NCI-H460 (cell line): ENCODE data around the gene KLHL26. TPM values are rescaled to one million over a fixed set of nuclear protein-coding genes. Genes with fewer than 3 reads are reported as not detected.
A peak's percentile ranks its signal among the peaks of the same experiment; 100 is the strongest.

Experiments used
- DNase-seq: peaks from one replicate; pipeline ENCODE4 v3.0.0-alpha.2; 2016; ENCODE audit warnings: low read depth; ENCODE audit errors: extremely low read depth
- total RNA-seq: library from RNA; depleted of rRNA; stranded (reverse); fragments of >200 nt; shearing (Covaris generic); gene quantifications from 2 replicates; pipeline ENCODE4 v1.2.3, GENCODE V29; 2014

KLHL26 gene
- total RNA-seq, 1 experiment from 2014 or later: 6.4 TPM

- no peak for DNase-seq
Measured at GRCh38 chr19:18645035-18645511, 8.2 kb downstream of the KLHL26 start.

- no peak for DNase-seq
Measured at GRCh38 chr19:18646535-18647370, 9.9 kb downstream of the KLHL26 start.

GRCh38 chr19:18647371-18647767 is 10.5 kb downstream of the KLHL26 start:
- DNase-seq: no peak

- no peak for DNase-seq
Measured at GRCh38 chr19:18647807-18648206, 11.0 kb downstream of the KLHL26 start.

GRCh38 chr19:18648973-18649315 is 12.1 kb downstream of the KLHL26 start:
- no peak for DNase-seq

GRCh38 chr19:18649371-18650020 is 12.7 kb downstream of the KLHL26 start:
- peak; percentile 40 for DNase-seq

- DNase-seq: peak; percentile 78
Measured at GRCh38 chr19:18650021-18650390, 13.2 kb downstream of the KLHL26 start.

- peak; percentile 73 for DNase-seq
Measured at GRCh38 chr19:18650468-18651041, 13.7 kb downstream of the KLHL26 start.

- no peak for DNase-seq
Measured at GRCh38 chr19:18651300-18651699, 14.5 kb downstream of the KLHL26 start.

- no peak for DNase-seq
Measured at GRCh38 chr19:18651733-18652132, 14.9 kb downstream of the KLHL26 start.

GRCh38 chr19:18653853-18654252 is 17.0 kb downstream of the KLHL26 start:
- DNase-seq: no peak

- no peak for DNase-seq
Measured at GRCh38 chr19:18654469-18654868, 17.6 kb downstream of the KLHL26 start.

GRCh38 chr19:18655173-18655844 is 18.5 kb downstream of the KLHL26 start:
- no peak for DNase-seq

GRCh38 chr19:18656337-18657086 is 19.7 kb downstream of the KLHL26 start:
- DNase-seq: no peak

- DNase-seq: peak; percentile 78
Measured at GRCh38 chr19:18657590-18658365, 20.9 kb downstream of the KLHL26 start.

GRCh38 chr19:18658366-18658855 is 21.6 kb downstream of the KLHL26 start:
- DNase-seq: no peak

GRCh38 chr19:18659281-18660050 is 22.6 kb downstream of the KLHL26 start:
- DNase-seq: no peak

GRCh38 chr19:18660051-18660910 is 23.5 kb downstream of the KLHL26 start:
- peak; percentile 69 for DNase-seq
